Right lobe of liver (tissue), 4 donors: Measurements from ENCODE around the gene ZNF385B.

Experiments used
- POLR2A ChIP-seq: fragments of 450-650 bp; IDR thresholded peaks from one replicate; pipeline ENCODE4 v1.6.1; 2017; ENCODE audit warnings: antibody characterized with exemption, mild to moderate bottlenecking
- TF ChIP-seq, protein P1 (sequence below), 4 donors: fragments of 200-600 bp in 3 of 4; fragments of 450-650 bp in 1 of 4; IDR thresholded peaks; one replicate each; pipeline versions ENCODE4 v1.5.1 to v1.8.0; 2016 to 2022; ENCODE audit warnings: antibody characterized with exemption in 4 of 4, mild to moderate bottlenecking in 2 of 4
- donor health status: DM: no; HTN: no; CAD: no.
- donor health status: DM: no; HTN: no; CAD: no.
- donor health status: DM: no; HTN: yes; CAD: no.

DNA sequence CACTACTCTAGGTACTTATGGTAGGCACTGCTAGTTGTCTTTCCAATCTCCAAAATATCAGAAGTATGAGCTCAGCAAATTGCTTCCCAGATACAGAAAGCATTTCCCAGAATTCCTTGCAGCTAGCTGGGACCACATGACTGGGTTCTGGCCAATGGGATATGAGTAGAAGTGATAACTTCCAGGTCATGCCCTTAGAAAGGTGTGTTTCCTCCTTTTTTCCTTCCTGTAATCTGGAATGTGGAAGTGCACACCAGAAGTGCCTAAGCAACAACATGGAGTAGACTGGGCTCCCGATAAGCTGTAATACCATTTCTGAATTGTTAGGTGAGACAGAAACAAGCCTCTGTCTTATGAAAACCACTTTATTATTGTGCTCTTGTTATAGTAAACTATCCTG lies 279.8 kb downstream of the ZNF385B start:
- TF ChIP-seq, protein P1, sequence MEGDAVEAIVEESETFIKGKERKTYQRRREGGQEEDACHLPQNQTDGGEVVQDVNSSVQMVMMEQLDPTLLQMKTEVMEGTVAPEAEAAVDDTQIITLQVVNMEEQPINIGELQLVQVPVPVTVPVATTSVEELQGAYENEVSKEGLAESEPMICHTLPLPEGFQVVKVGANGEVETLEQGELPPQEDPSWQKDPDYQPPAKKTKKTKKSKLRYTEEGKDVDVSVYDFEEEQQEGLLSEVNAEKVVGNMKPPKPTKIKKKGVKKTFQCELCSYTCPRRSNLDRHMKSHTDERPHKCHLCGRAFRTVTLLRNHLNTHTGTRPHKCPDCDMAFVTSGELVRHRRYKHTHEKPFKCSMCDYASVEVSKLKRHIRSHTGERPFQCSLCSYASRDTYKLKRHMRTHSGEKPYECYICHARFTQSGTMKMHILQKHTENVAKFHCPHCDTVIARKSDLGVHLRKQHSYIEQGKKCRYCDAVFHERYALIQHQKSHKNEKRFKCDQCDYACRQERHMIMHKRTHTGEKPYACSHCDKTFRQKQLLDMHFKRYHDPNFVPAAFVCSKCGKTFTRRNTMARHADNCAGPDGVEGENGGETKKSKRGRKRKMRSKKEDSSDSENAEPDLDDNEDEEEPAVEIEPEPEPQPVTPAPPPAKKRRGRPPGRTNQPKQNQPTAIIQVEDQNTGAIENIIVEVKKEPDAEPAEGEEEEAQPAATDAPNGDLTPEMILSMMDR (IDR thresholded peaks at IDR 0.05), result no peak
- TF ChIP-seq POLR2A, result no peak
